ENCODE measurements around the gene HORMAD2.

HORMAD2 gene

GRCh38 chr22:30079952-30080533 lies at the start of gene HORMAD2:
HORMAD2 (plus strand) TSS chr22:30080464; CDS start chr22:30093953, 13,489 bp downstream.
- no peak for DNase-seq (ENCODE audit: low read depth in 2 of 2)

GRCh38 chr22:30031328-30031727 lies 48.9 kb upstream of the HORMAD2 start:
- DNase-seq (ENCODE audit: low read depth in 2 of 2): no peak

GRCh38 chr22:30031764-30032455 lies 48.4 kb upstream of the HORMAD2 start:
- DNase-seq (ENCODE audit: low read depth in 2 of 2): no peak

- no peak for DNase-seq (ENCODE audit: low read depth in 2 of 2)
Measured at GRCh38 chr22:30033137-30033536, 47.1 kb upstream of the HORMAD2 start.

GRCh38 chr22:30033901-30034300 lies 46.4 kb upstream of the HORMAD2 start:
- no peak for DNase-seq (ENCODE audit: low read depth in 2 of 2)

- DNase-seq (ENCODE audit: low read depth in 2 of 2): no peak
Measured at GRCh38 chr22:30036656-30037055, 43.6 kb upstream of the HORMAD2 start.

- no peak for DNase-seq (ENCODE audit: low read depth in 2 of 2)
Measured at GRCh38 chr22:30038219-30038618, 42.0 kb upstream of the HORMAD2 start.

- DNase-seq (ENCODE audit: low read depth in 2 of 2): no peak
Measured at GRCh38 chr22:30040499-30041260, 39.6 kb upstream of the HORMAD2 start.

- no peak for DNase-seq (ENCODE audit: low read depth in 2 of 2)
Measured at GRCh38 chr22:30041475-30041874, 38.8 kb upstream of the HORMAD2 start.

GRCh38 chr22:30041881-30042280 lies 38.4 kb upstream of the HORMAD2 start:
- no peak for DNase-seq (ENCODE audit: low read depth in 2 of 2)

- DNase-seq (ENCODE audit: low read depth in 2 of 2): no peak
Measured at GRCh38 chr22:30043161-30043560, 37.1 kb upstream of the HORMAD2 start.

- DNase-seq (ENCODE audit: low read depth in 2 of 2): no peak
Measured at GRCh38 chr22:30044369-30044768, 35.9 kb upstream of the HORMAD2 start.

- no peak for DNase-seq (ENCODE audit: low read depth in 2 of 2)
Measured at GRCh38 chr22:30044881-30045493, 35.3 kb upstream of the HORMAD2 start.

GRCh38 chr22:30045494-30045887 lies 34.8 kb upstream of the HORMAD2 start:
- no peak for DNase-seq (ENCODE audit: low read depth in 2 of 2)

GRCh38 chr22:30045901-30046715 lies 34.2 kb upstream of the HORMAD2 start:
- DNase-seq (ENCODE audit: low read depth in 2 of 2): no peak

- DNase-seq (ENCODE audit: low read depth in 2 of 2): no peak
Measured at GRCh38 chr22:30046716-30047363, 33.4 kb upstream of the HORMAD2 start.

GRCh38 chr22:30047364-30047738 lies 32.9 kb upstream of the HORMAD2 start:
- DNase-seq (ENCODE audit: low read depth in 2 of 2): no peak

GRCh38 chr22:30048681-30049080 lies 31.6 kb upstream of the HORMAD2 start:
- DNase-seq (ENCODE audit: low read depth in 2 of 2): no peak

GRCh38 chr22:30054067-30054763 lies 26.0 kb upstream of the HORMAD2 start:
- no peak for DNase-seq (ENCODE audit: low read depth in 2 of 2)

- no peak for DNase-seq (ENCODE audit: low read depth in 2 of 2)
Measured at GRCh38 chr22:30054764-30055069, 25.5 kb upstream of the HORMAD2 start.

GRCh38 chr22:30056015-30056414 lies 24.2 kb upstream of the HORMAD2 start:
- no peak for DNase-seq (ENCODE audit: low read depth in 2 of 2)

Data from activated CD4-positive, alpha-beta T cell treated with anti-CD3 and anti-CD28 coated beads for 24 hours (primary cell).